K562 (cell line): ENCODE results near the gene SEMA4G. TPM values are rescaled to one million over a fixed set of nuclear protein-coding genes. Genes with fewer than 3 reads are reported as not detected.

ENCODE experiments used
- ATAC-seq: fragments of 200-7000 bp; cut with Tn5 transposase; 3 replicates; pipeline ENCODE4 v1.9.1; 2020; ENCODE audit warnings: moderate library complexity
- BruUV-seq: library from RNA; stranded (reverse); fragments of 400-500 nt; replicated peaks from 2 replicates; lab custom pipeline; 2021; lab: Mats Ljungman, UMichigan
- CTCF ChIA-PET: fragments of 300-600 bp; formaldehyde crosslinking; extraction: SDS; loops from one replicate; lab custom pipeline; 2021; ENCODE audit warnings: low intra/inter-chr PET ratio; lab: Yijun Ruan, JAX
- POLR2A ChIA-PET: fragments of 300-600, 350-650 bp; sonication (Branson Sonifier 250); formaldehyde crosslinking; extraction: SDS; loops from one replicate; lab custom pipeline; 2021; ENCODE audit warnings: antibody characterized with exemption, inconsistent platforms; lab: Yijun Ruan, JAX
- DNase-seq, 4 experiments: peaks; one replicate each; pipeline versions ENCODE4 v3.0.0 to v3.0.0-alpha.2; 2011 to 2018; ENCODE audit warnings: low spot score in 3 of 4, mixed read lengths in 3 of 4; ENCODE audit errors: extremely low read depth in 1 of 4
- FAIRE-seq: peaks from 2 replicates; lab custom pipeline; 2011; peaks lifted over from hg19 to GRCh38; lab: Jason Lieb, UNC
- H2AFZ ChIP-seq: 2 replicates; pipeline ENCODE4 v1.6.0; 2011; ENCODE audit warnings: low read depth, low read length, control low read depth, inconsistent platforms
- H3K27ac ChIP-seq: fragments of 200-600 bp; 3 replicates; pipeline ENCODE4 v1.8.0; 2011; ENCODE audit warnings: low read depth, mild to moderate bottlenecking, control low read depth, inconsistent platforms, low read length, moderate library complexity, mixed read lengths; ENCODE audit errors: extremely low read depth
- H3K27me3 ChIP-seq, 2 experiments: fragments of 300-600 bp in 1 of 2; 2 replicates in 1 of 2; 3 replicates in 1 of 2; pipeline versions ENCODE4 v1.6.0 to v1.8.0; 2011; ENCODE audit warnings: inconsistent platforms in 2 of 2, low read length in 2 of 2, mild to moderate bottlenecking in 1 of 2, mixed read lengths in 1 of 2, moderate library complexity in 1 of 2; ENCODE audit not compliant: control insufficient read depth in 2 of 2, insufficient read depth in 2 of 2
- H3K36me3 ChIP-seq: fragments of 300-600 bp; 3 replicates; pipeline ENCODE4 v1.8.0; 2011; ENCODE audit warnings: mild to moderate bottlenecking, low read length, inconsistent platforms; ENCODE audit not compliant: control insufficient read depth, insufficient read depth
- H3K4me1 ChIP-seq, 2 experiments: fragments of 200-600 bp in 1 of 2; replicated peaks in 1 of 2; 2 replicates in 1 of 2; 3 replicates in 1 of 2; pipeline versions ENCODE4 v1.5.1 to v1.8.0; 2011; ENCODE audit warnings: inconsistent platforms in 2 of 2, low read length in 2 of 2, mild to moderate bottlenecking in 1 of 2, mixed read lengths in 1 of 2, moderate library complexity in 1 of 2; ENCODE audit not compliant: control insufficient read depth in 2 of 2, insufficient read depth in 2 of 2
- H3K4me2 ChIP-seq: 2 replicates; pipeline ENCODE4 v1.6.1; 2011; ENCODE audit warnings: low read length, control low read depth, inconsistent platforms, mixed read lengths; ENCODE audit not compliant: insufficient read depth
- H3K4me3 ChIP-seq: fragments of 200-600 bp; sonication (generic), shearing (Covaris generic); 2 replicates; pipeline ENCODE4 v1.5.1; 2016; ENCODE audit warnings: control low read depth, inconsistent platforms
- H3K79me2 ChIP-seq: fragments of 200-600 bp; 3 replicates; pipeline ENCODE4 v1.8.0; 2011; ENCODE audit warnings: low read length, inconsistent platforms; ENCODE audit not compliant: control insufficient read depth, insufficient read depth
- H3K9ac ChIP-seq, 2 experiments: 2 replicates each; pipeline versions ENCODE4 v1.6.0 to v1.6.1; 2011; ENCODE audit warnings: low read depth in 2 of 2, low read length in 2 of 2, control low read depth in 1 of 2, inconsistent platforms in 1 of 2, mild to moderate bottlenecking in 1 of 2, mixed read lengths in 1 of 2; ENCODE audit not compliant: insufficient read depth in 1 of 2
- H3K9me1 ChIP-seq: one replicate; pipeline ENCODE4 v1.6.0; 2011; ENCODE audit warnings: inconsistent platforms, mild to moderate bottlenecking, low read length, moderate library complexity; ENCODE audit not compliant: control insufficient read depth, insufficient read depth
- H3K9me3 ChIP-seq: replicated peaks from 2 replicates; pipeline ENCODE4 v1.5.1; 2011; ENCODE audit warnings: low read depth, low read length, inconsistent platforms; ENCODE audit not compliant: control insufficient read depth, insufficient read depth
- H4K20me1 ChIP-seq: replicated peaks from 2 replicates; pipeline ENCODE4 v1.6.1; 2011; ENCODE audit warnings: low read length, inconsistent platforms, mixed read lengths; ENCODE audit not compliant: control insufficient read depth, insufficient read depth
- DPF2 ChIP-seq: fragments of 450-650 bp; IDR thresholded peaks from 2 replicates; pipeline ENCODE4 v1.6.1; 2016
- ETS1 ChIP-seq: conservative IDR thresholded peaks from 2 replicates; pipeline ENCODE4 v1.6.1; 2011; ENCODE audit warnings: low read depth, mild to moderate bottlenecking, low read length; ENCODE audit not compliant: control insufficient read depth
- FOXP4 ChIP-seq: sonication (generic); formaldehyde crosslinking; IDR thresholded peaks from 2 replicates; pipeline ENCODE4 v1.8.0; 2022; ENCODE audit warnings: mild to moderate bottlenecking, missing genetic modification reagents, borderline replicate concordance
- HIVEP1 ChIP-seq: fragments of 250-450 bp; sonication (Bioruptor Pico); IDR thresholded peaks from 2 replicates; pipeline ENCODE4 v1.4.0; 2020; ENCODE audit warnings: mild to moderate bottlenecking
- KLF6 ChIP-seq: fragments of 250-450 bp; sonication (Bioruptor Pico); IDR thresholded peaks from 2 replicates; pipeline ENCODE4 v1.4.0; 2020; ENCODE audit warnings: mild to moderate bottlenecking, moderate library complexity, borderline replicate concordance
- MIER1 ChIP-seq: fragments of 450-650 bp; IDR thresholded peaks from 2 replicates; pipeline ENCODE4 v1.6.1; 2016; ENCODE audit warnings: antibody characterized with exemption, mild to moderate bottlenecking, low read depth
- PBX2 ChIP-seq, 2 experiments: IDR thresholded peaks in 1 of 2; conservative IDR thresholded peaks in 1 of 2; 2 replicates each; pipeline ENCODE4 v1.6.1; 2016; ENCODE audit warnings: low read depth in 2 of 2, mild to moderate bottlenecking in 1 of 2, missing compliant biosample characterization in 1 of 2, missing genetic modification characterization in 1 of 2, moderate library complexity in 1 of 2
- PPARD ChIP-seq: fragments of 250-450 bp; sonication (Bioruptor Pico); IDR thresholded peaks from 2 replicates; pipeline ENCODE4 v1.8.0; 2022; ENCODE audit warnings: inconsistent platforms, mild to moderate bottlenecking, moderate library complexity
- RAD21 ChIP-seq, 2 experiments: fragments of 250-450 bp in 1 of 2; fragments of 450-650 bp in 1 of 2; sonication (Bioruptor Pico) in 1 of 2; formaldehyde crosslinking in 1 of 2; IDR thresholded peaks in 1 of 2; conservative IDR thresholded peaks in 1 of 2; 2 replicates each; pipeline versions ENCODE4 v1.4.0 to v1.8.0; 2020 to 2022; ENCODE audit warnings: mild to moderate bottlenecking in 2 of 2, moderate library complexity in 1 of 2
- RHOXF2B ChIP-seq: fragments of 250-450 bp; sonication (Bioruptor Pico); conservative IDR thresholded peaks from 2 replicates; pipeline ENCODE4 v1.5.1; 2021
- SMAD3 ChIP-seq: fragments of 450-650 bp; formaldehyde crosslinking; conservative IDR thresholded peaks from 2 replicates; pipeline ENCODE4 v1.4.0; 2020; ENCODE audit warnings: mild to moderate bottlenecking
- TARDBP ChIP-seq: fragments of 450-650 bp; IDR thresholded peaks from 2 replicates; pipeline ENCODE4 v1.6.1; 2016
- TRIM28 ChIP-seq: fragments of 450-650 bp; IDR thresholded peaks from 2 replicates; pipeline ENCODE4 v1.6.1; 2017
- VEZF1 ChIP-seq: fragments of 200-800 bp; sonication (Bioruptor generic); IDR thresholded peaks from 2 replicates; pipeline ENCODE4 v1.6.1; 2017; ENCODE audit warnings: missing genetic modification characterization, missing compliant biosample characterization
- ZNF699 ChIP-seq: fragments of 250-450 bp; sonication (Bioruptor Pico); IDR thresholded peaks from 2 replicates; pipeline ENCODE4 v1.8.0; 2021; ENCODE audit warnings: mild to moderate bottlenecking, moderate library complexity; ENCODE audit not compliant: insufficient replicate concordance
- WGBS: fragments of 100-300 bp; shearing (Covaris generic); methylation state at CpG from one replicate; pipeline ENCODE4 v1.1.6; 2016; ENCODE audit warnings: low coverage, mixed read lengths; ENCODE audit not compliant: insufficient coverage; ENCODE audit errors: missing lambda C conversion rate; 5-methylcytosine and 5-hydroxymethylcytosine counted together
- in situ Hi-C: fragments of 300-500 bp; cut with MboI; formaldehyde crosslinking; loops from 4 replicates; pipeline ENCODE4 v1.15.0; 2018; ENCODE audit warnings: inconsistent platforms, mixed read lengths
- intact Hi-C: fragments of 100-400 bp; cut with micrococcal nuclease; formaldehyde crosslinking; loops from 2 replicates; pipeline ENCODE4 v1.14.2; 2022
- polyA plus RNA-seq, 8 experiments: library from polyadenylated mRNA; depleted of rRNA in 4 of 8; stranded (reverse) in 5 of 8; unstranded in 3 of 8; fragments of >200 nt; fragmentation: Nextera tagmentation in 2 of 8; fragmentation: Illumina TruSeq in 1 of 8; extraction: Ambion mirVana in 2 of 8; extraction: Trizol in 1 of 8; gene quantifications; 2 replicates each; pipeline versions ENCODE4 v1.2.1 to v1.2.3, GENCODE V29; 2011 to 2014; ENCODE audit warnings: inconsistent platforms in 1 of 8, missing spikeins in 1 of 8
- total RNA-seq, 7 experiments: library from RNA; depleted of rRNA in 6 of 7; stranded (reverse); fragments of >200 nt in 6 of 7; fragmentation: Illumina TruSeq in 2 of 7; extraction: Trizol in 2 of 7; gene quantifications; 2 replicates each; pipeline versions ENCODE4 v1.2.1 to v1.2.3, GENCODE V29; 2011 to 2021; ENCODE audit warnings: low replicate concordance in 1 of 7

SEMA4G gene
- total and polyA plus RNA-seq, 9 of the 15 experiments (the other 6 are each of a cell fraction or from before 2014, with no cell fraction given): 0.40 to 7.8 (median 1.8) TPM

GRCh38 chr10:101010329-101010728, 41.0 kb downstream of the SEMA4G start:
- Histone ChIP-seq H3K9ac (no peak overlapping the region), H3K79me2 (no peaks in the 10 kb centered on the region), H3K4me1 (peaks cover 14 to 47% of the 10 kb centered on the region in 2 experiments; a peak in 4 of 5 replicates), H4K20me1 (no peaks in the 10 kb centered on the region), H3K9me1 (no peaks in the 10 kb centered on the region), H3K4me3 (no peak overlapping the region), H3K9me3 (no peaks in the 10 kb centered on the region), H3K27ac (no peak overlapping the region), H3K4me2 (no peak overlapping the region), H3K36me3 (peaks cover 18% of the 10 kb centered on the region; the same call in 2 of the 3 replicates), H2AFZ (no peak overlapping the region), H3K27me3 (no peaks in the 10 kb centered on the region)
- intact Hi-C loops: loop anchor here (10.0 kb wide), 1 partner anchor 54 kb away; the partner anchor contains the start of gene KAZALD1
- no peak for DNase-seq
- ChIA-PET CTCF (interaction anchor here (5.8 kb wide), 1 partner anchor 14 kb away, joined by 150 read pairs; the partner anchor contains the start of gene LZTS2), POLR2A (interaction anchor here (0.6 kb wide), 1 partner anchor 33 kb away, joined by 3 read pairs; no protein-coding TSS in a partner anchor)
- ATAC-seq: no peak
- in situ Hi-C loops: loop anchor here (10.0 kb wide), 1 partner anchor 456 kb away; no protein-coding TSS in a partner anchor
- no TSS peak for BruUV-seq
- no peak for FAIRE-seq
- WGBS: 82% methylated on average over 5 of the region's 22 CpGs
- TF ChIP-seq ETS1 (no peak), KLF6 (CRISPR knock-in tag) (no peak), VEZF1 (no peak), RAD21 (CRISPR knock-in tag; conservative IDR thresholded peaks at IDR 0.05 in 1 of 2, IDR thresholded peaks at IDR 0.05 in 1 of 2) (no peak), TRIM28 (no peak), HIVEP1 (CRISPR knock-in tag) (no peak), MIER1 (no peak), ZNF699 (CRISPR knock-in tag) (no peak), PBX2 (CRISPR knock-in tag; IDR thresholded peaks at IDR 0.05; ENCODE audit: low read depth) (no peak), PBX2 (tag; conservative IDR thresholded peaks at IDR 0.05; ENCODE audit: low read depth) (no peak), SMAD3 (CRISPR knock-in tag) (no peak), RHOXF2B (no peak), PPARD (CRISPR knock-in tag) (no peak), DPF2 (no peak), TARDBP (no peak), FOXP4 (no peak)
